ENCODE results near the gene WDFY4. TPM values are rescaled to one million over a fixed set of nuclear protein-coding genes. Genes with fewer than 3 reads are reported as not detected.

WDFY4 gene
- total RNA-seq, 1 donor from 2014 or later, result not detected

- no peaks in the 10 kb centered on the region for H3K27me3 ChIP-seq (ENCODE audit: control insufficient read depth, insufficient read depth, low read length)
- H3K4me3 ChIP-seq (ENCODE audit: low read depth, low read length), result no peak overlapping the region
- DNase-seq (ENCODE audit: low read depth), result no peak
- TF ChIP-seq CTCF (IDR thresholded peaks at IDR 0.05; ENCODE audit: insufficient read depth, low read length, poor library complexity, severe bottlenecking), result no peak
- H3K36me3 ChIP-seq (ENCODE audit: control insufficient read depth, insufficient read depth, low read length), result no peaks in the 10 kb centered on the region
Measured at GRCh38 chr10:48834189-48834965, 149.7 kb downstream of the WDFY4 start.

DNA sequence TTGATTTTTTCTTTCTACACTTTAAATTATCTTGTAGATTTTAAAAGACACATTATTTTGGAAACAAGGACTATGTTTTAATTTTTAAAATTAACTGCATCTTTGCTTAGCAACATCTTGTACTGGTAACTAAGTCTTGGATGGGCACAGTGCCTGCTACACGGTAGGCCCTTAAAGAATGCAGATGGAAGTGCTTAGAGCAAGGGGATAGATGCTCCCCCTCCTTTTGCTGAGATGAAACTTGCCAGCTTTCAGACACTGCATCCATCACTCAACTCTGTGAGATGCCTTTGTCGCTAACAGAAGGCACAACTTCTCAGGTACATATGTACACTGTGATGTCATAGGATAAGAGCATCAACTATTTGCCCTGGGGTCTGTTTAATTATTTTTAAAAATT, 151.1 kb downstream of the WDFY4 start:
- no peak for TF ChIP-seq CTCF (IDR thresholded peaks at IDR 0.05; ENCODE audit: insufficient read depth, low read length, poor library complexity, severe bottlenecking)
- Histone ChIP-seq H3K27me3 (ENCODE audit: control insufficient read depth, insufficient read depth, low read length) (no peaks in the 10 kb centered on the region), H3K4me3 (ENCODE audit: low read depth, low read length) (no peak overlapping the region), H3K36me3 (ENCODE audit: control insufficient read depth, insufficient read depth, low read length) (no peaks in the 10 kb centered on the region)
- no peak for DNase-seq (ENCODE audit: low read depth)

DNA sequence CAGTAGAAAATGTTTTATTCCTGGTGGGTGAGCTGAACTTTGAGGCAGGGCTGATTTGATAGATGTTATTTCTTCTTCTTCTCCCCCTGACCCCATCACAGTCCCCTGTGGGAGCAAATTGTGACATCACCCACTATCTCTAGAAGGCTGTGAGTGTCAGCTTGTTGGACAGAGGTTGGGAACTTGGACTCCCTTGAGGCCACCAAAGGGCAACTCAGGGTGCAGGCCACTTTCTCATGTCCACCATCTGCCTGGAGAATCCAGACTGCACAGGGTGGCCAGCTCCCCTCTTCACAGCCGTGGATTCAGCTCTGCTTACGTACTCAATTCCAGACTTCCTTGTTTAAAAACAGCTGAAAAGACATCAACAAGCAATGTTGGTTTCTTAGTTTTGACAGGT, 151.9 kb downstream of the WDFY4 start:
- H3K4me3 ChIP-seq (ENCODE audit: low read depth, low read length), result no peak overlapping the region
- DNase-seq (ENCODE audit: low read depth), result no peak
- H3K36me3 ChIP-seq (ENCODE audit: control insufficient read depth, insufficient read depth, low read length), result no peaks in the 10 kb centered on the region
- TF ChIP-seq CTCF (IDR thresholded peaks at IDR 0.05; ENCODE audit: insufficient read depth, low read length, poor library complexity, severe bottlenecking), result no peak
- H3K27me3 ChIP-seq (ENCODE audit: control insufficient read depth, insufficient read depth, low read length), result no peaks in the 10 kb centered on the region

GRCh38 chr10:48838834-48839233, 154.2 kb downstream of the WDFY4 start:
- no peak for DNase-seq (ENCODE audit: low read depth)
- TF ChIP-seq CTCF (IDR thresholded peaks at IDR 0.05; ENCODE audit: insufficient read depth, low read length, poor library complexity, severe bottlenecking), result no peak
- Histone ChIP-seq H3K4me3 (ENCODE audit: low read depth, low read length) (no peak overlapping the region), H3K36me3 (ENCODE audit: control insufficient read depth, insufficient read depth, low read length) (no peaks in the 10 kb centered on the region), H3K27me3 (ENCODE audit: control insufficient read depth, insufficient read depth, low read length) (no peaks in the 10 kb centered on the region)

- no peak overlapping the region for H3K4me3 ChIP-seq (ENCODE audit: low read depth, low read length)
- no peak for TF ChIP-seq CTCF (IDR thresholded peaks at IDR 0.05; ENCODE audit: insufficient read depth, low read length, poor library complexity, severe bottlenecking)
- DNase-seq (ENCODE audit: low read depth), result no peak
- no peaks in the 10 kb centered on the region for H3K36me3 ChIP-seq (ENCODE audit: control insufficient read depth, insufficient read depth, low read length)
- no peaks in the 10 kb centered on the region for H3K27me3 ChIP-seq (ENCODE audit: control insufficient read depth, insufficient read depth, low read length)
Measured at GRCh38 chr10:48839809-48840679, 155.4 kb downstream of the WDFY4 start.
